NCI-H128 (cell line): ENCODE results near the gene PRSS56.

ENCODE experiments used
- DNase-seq: peaks from one replicate; lab custom pipeline; 2025; ENCODE audit not compliant: unreplicated experiment; lab: John Stamatoyannopoulos, UW

The PRSS56 gene

DNA sequence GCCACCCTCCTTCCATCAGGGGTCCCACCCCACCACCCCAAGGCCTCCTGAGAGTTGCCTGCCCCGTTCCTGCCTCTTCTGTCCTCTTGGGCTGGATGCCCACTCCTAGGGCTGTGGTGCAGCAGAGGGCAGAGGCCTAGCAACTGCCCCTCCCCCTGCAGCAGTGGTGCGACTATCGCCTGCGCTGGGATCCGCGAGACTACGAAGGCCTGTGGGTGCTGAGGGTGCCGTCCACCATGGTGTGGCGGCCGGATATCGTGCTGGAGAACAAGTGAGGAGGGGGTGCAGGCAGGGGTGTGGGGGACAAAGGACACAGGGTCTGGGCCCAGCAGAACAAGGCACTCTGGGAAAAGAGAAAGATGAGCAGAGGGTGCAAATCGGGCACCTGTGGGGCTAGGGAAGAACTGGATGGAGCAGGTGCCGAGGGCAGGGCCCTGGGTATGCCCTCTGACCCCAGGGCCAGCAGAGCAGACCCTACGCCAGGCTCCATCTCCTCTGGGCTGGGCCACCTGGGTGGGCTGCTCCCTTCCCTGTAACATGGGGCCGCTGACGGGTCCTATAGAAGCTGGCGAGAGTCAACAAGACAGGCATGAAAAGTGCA, 20.4 kb downstream of the PRSS56 start:
- DNase-seq: no peak

GRCh38 chr2:232541195-232541960, 21.2 kb downstream of the PRSS56 start:
- DNase-seq: no peak

- DNase-seq: no peak
Observed at GRCh38 chr2:232541961-232542714, 21.9 kb downstream of the PRSS56 start.

DNA sequence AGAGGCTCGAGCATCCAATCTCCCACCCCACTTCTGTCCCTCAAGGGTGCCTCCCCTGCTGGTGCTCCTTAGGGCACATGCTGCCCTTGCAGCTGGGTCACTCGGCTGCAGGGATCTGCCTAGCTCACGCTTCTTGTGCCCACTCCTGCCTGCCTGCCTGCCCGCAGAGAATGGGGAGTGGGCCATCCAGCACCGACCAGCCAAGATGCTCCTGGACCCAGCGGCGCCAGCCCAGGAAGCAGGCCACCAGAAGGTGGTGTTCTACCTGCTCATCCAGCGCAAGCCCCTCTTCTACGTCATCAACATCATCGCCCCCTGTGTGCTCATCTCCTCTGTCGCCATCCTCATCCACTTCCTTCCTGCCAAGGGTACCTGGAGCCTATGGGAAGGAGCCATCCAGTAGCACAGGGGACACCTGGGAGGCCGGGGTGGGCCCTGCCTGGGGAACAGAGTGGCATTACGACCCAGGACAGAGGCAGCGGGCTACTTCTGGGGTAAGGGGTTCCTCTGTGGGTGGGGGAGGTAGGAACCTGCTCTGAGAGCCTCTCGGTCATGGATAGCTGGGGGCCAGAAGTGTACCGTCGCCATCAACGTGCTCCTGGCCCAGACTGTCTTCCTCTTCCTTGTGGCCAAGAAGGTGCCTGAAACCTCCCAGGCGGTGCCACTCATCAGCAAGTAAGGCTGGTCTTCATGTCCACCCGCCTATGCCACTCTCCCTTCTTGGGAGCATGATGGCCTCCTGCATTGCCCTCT, 22.7 kb downstream of the PRSS56 start:
- no peak for DNase-seq

GRCh38 chr2:232543491-232543890, 23.3 kb downstream of the PRSS56 start:
- no peak for DNase-seq

- DNase-seq: no peak
Observed at GRCh38 chr2:232543928-232544631, 23.9 kb downstream of the PRSS56 start.

DNA sequence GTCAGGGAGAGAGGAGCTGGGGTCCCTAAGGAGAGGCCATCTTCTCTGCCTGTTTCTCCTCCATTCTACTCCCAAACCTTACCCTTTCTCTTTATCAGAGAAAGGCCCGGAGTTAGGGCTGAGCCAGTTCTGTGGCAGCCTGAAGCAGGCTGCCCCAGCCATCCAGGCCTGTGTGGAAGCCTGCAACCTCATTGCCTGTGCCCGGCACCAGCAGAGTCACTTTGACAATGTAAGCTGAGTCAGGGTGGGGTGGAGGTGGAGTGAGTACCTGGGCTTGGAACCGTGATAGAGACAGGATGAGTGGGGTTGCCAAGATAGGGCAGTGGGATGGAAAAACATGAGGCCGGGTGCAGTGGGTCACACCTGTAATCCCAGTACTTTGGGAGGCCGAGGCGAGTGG, 24.5 kb downstream of the PRSS56 start:
- DNase-seq: no peak

- DNase-seq: no peak
Observed at GRCh38 chr2:232545511-232546375, 25.6 kb downstream of the PRSS56 start.

GRCh38 chr2:232547991-232548390, 27.8 kb downstream of the PRSS56 start:
- DNase-seq: no peak

DNA sequence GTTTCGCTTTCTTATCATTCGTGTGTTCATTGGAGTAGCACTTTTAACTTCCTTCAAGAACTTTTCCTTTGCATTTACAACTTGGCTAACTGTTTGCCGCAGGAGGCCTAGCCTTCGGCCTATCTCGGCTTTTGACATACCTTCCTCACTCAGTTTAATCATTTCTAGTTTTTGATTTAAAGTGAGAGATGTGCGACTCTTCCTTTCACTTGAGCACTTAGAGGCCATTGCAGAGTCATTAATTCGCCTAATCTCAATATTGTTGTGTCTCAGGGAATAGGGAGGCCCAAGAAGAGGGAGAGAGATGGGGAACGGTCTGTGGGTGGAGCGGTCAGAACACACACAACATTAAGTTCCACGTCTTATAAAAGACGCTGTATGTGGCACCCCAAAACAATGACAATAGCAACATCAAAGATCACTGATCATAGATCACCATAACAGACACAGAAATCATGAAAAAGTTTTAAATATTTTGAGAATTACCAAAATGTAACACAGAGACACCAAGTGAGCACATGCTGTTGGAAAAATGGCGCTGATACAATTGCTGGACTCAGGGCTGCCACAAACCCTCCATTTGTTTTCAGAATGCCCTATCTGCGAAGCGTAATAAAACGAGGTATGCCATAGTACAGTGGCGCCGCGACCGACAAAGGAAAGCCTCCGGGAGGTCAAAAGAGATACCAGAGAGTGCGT, 29.6 kb downstream of the PRSS56 start:
- no peak for DNase-seq

- DNase-seq: peak; percentile 70
Observed at GRCh38 chr2:232550354-232551249, 30.4 kb downstream of the PRSS56 start, which contains the start of the genes EIF4E2 and TIGD1. EIF4E2 (plus strand) TSS chr2:232550689; CDS start chr2:232550725, 36 bp downstream. TIGD1 (minus strand) TSS chr2:232550557; CDS start chr2:232549882, 675 bp downstream.

GRCh38 chr2:232551250-232551638, 31.1 kb downstream of the PRSS56 start:
- DNase-seq: no peak

- DNase-seq: no peak
Observed at GRCh38 chr2:232551776-232552175, 31.6 kb downstream of the PRSS56 start.

GRCh38 chr2:232556426-232556825, 36.2 kb downstream of the PRSS56 start:
- DNase-seq: no peak

DNA sequence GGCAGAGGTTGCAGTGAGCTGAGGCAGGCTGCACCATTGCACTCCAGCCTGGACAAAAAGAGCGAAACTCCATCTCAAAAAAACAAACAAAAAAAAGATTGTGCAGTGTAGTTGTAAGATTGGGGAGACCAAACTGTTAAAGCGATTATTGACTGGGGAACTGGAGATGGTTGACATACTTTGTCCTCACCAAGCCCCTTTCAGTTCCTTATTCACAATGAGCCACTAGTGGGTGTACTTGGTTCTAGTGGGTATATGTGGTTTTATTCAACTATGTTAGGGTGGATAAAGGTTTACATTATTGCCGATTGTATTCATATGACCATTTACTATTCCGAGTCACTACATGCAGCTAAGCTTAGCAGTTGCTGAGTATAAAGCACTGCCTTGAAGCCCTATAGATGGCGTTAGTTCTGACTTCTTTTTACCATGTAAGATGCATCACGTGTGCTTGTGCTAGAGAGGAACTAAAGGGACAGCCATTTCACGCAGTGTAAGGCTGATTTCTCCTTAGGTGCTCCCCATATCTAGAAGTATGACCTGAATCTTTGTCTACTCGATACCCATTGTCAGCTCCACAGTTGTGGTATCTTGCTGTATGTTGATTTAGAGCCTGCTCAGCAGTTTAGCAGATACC, 42.4 kb downstream of the PRSS56 start:
- DNase-seq: no peak

- DNase-seq: no peak
Observed at GRCh38 chr2:232563580-232563979, 43.4 kb downstream of the PRSS56 start.

DNA sequence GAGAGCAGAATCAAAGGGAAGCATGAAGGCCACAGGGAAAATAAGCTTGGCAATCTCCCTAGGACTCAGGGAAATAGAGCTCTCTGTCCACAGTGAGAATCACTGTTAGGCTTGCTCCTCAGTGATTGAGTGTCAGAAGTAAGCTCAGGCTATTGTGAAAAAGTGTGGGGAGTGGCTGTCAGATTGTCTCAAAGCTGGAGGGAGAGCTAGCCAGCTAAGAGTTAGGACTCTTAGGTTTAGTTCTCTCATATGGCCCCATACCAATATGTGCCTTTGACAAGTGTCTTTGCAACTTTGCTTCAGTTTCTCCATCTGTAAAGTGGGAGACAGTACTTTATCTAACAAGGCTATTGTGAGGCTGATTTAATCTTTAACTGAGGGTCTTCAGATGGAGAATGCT, 47.5 kb downstream of the PRSS56 start:
- no peak for DNase-seq
